RWPE1 (cell line): ENCODE results near the gene RBBP7.

ENCODE experiments used
- CTCF ChIA-PET: fragments of 350-600 bp; sonication (Branson Sonifier 250); formaldehyde crosslinking; extraction: SDS; loops from one replicate; lab custom pipeline; 2021; lab: Yijun Ruan, JAX
- POLR2A ChIA-PET: fragments of 400-600 bp; formaldehyde crosslinking; extraction: SDS; loops from one replicate; lab custom pipeline; 2020; ENCODE audit warnings: antibody characterized with exemption; ENCODE audit not compliant: low non-redundant PET; lab: Yijun Ruan, JAX
- DNase-seq: peaks from one replicate; pipeline ENCODE4 v3.0.0; 2012; ENCODE audit warnings: low spot score
- H3K27ac ChIP-seq: fragments of 450-650 bp; 2 replicates; pipeline ENCODE4 v1.5.1; 2017
- TF ChIP-seq, protein P1 (sequence below): fragments of 450-650 bp; conservative IDR thresholded peaks from 2 replicates; pipeline ENCODE4 v1.5.1; 2017; ENCODE audit warnings: low read depth, mild to moderate bottlenecking

Gene RBBP7

DNA sequence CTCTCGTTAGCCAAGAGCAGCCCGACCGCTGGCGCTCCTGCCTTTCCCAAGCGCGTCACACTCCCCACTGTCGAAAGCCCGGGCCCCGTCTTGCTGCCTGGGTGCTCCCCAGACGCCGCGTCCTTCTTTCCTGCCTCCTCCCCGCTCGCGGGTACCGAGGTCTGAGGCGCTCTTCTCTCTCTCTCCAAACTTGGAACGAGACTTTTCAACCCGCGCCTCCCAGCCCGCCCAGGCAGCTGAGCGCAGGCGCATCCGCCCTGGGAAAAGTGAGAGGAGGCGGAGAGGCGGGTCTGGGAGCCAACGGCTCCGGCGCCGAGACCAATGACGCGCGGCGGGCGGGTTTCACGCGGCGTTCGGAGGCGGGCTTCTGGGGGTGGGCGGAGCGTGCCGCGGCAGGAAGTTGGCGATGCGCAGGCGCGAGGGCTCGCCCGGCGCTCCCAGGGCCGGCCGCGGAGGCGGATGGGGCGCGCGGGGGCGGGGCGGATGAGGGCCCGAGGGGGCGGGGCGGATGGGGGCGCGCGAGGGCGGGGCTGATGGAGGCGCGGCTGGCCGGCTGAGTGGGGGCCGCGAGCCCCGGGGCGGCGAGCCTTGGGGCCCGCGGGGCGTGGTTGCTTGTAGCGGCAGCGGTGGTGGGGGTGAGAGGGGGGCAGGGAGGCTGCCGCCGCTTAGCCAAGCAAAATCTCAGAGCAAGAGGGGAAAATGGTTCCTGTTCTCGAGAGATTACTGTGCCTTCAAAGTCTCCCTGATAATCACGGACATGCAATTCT lies at the start of gene RBBP7:
Gene RBBP7 (minus strand): TSS at position 268 of the 767 bp plus-strand sequence. CDS start 309 bp downstream, outside the sequence.
- TF ChIP-seq, protein P1, sequence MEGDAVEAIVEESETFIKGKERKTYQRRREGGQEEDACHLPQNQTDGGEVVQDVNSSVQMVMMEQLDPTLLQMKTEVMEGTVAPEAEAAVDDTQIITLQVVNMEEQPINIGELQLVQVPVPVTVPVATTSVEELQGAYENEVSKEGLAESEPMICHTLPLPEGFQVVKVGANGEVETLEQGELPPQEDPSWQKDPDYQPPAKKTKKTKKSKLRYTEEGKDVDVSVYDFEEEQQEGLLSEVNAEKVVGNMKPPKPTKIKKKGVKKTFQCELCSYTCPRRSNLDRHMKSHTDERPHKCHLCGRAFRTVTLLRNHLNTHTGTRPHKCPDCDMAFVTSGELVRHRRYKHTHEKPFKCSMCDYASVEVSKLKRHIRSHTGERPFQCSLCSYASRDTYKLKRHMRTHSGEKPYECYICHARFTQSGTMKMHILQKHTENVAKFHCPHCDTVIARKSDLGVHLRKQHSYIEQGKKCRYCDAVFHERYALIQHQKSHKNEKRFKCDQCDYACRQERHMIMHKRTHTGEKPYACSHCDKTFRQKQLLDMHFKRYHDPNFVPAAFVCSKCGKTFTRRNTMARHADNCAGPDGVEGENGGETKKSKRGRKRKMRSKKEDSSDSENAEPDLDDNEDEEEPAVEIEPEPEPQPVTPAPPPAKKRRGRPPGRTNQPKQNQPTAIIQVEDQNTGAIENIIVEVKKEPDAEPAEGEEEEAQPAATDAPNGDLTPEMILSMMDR = no peak
- DNase-seq = peak; percentile 81
- POLR2A ChIA-PET = no interaction called here
- H3K27ac ChIP-seq = peak within 1 kb of the TSS; percentile 91
- CTCF ChIA-PET = interaction anchor here (0.7 kb wide), 1 partner anchor 15 kb away, joined by 4 read pairs; no protein-coding TSS in a partner anchor

DNA sequence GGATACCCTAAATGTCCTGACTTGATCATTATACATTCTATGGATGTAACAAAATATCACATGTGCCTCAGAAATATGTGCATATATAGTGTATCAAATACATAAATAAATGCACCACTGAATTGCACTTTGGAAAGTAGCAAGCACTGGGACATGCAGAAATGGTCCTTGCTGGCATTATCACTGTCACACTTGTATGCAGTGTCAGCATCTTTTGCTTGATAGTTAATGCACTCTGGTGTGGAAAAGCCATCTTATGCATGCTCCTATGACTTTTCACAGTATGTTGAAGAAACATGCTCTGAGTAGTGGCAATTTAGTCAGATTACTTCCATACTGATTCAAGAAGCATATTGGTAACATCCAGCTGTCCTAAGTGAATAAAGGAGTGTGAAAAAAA lies 48.8 kb upstream of the RBBP7 start:
- CTCF ChIA-PET = no interaction called here
- POLR2A ChIA-PET = no interaction called here
- TF ChIP-seq, protein P1 = no peak
- no peak for DNase-seq
- H3K27ac ChIP-seq = no peak overlapping the region

DNA sequence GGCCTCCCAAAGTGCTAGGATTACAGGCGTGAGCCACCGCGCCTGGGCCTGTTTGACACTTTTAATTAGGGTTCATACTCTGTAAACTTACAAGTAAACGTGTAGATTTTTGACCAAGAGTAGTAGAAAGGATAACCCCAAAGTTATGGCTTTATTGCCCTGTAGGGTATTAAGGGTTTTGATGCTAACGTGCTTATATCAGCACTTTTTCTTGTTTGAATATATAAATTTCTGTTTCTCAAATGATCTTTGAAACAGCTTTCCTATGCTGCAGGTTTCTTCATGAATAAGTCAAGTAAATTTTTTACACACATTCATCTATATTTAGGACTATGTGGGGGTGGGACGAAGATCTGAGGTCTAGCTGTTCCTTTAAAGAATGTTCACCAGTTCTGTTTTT lies 47.0 kb upstream of the RBBP7 start:
- H3K27ac ChIP-seq = no peak overlapping the region
- TF ChIP-seq, protein P1 = no peak
- no peak for DNase-seq
- ChIA-PET POLR2A (no interaction called here), CTCF (no interaction called here)

DNA sequence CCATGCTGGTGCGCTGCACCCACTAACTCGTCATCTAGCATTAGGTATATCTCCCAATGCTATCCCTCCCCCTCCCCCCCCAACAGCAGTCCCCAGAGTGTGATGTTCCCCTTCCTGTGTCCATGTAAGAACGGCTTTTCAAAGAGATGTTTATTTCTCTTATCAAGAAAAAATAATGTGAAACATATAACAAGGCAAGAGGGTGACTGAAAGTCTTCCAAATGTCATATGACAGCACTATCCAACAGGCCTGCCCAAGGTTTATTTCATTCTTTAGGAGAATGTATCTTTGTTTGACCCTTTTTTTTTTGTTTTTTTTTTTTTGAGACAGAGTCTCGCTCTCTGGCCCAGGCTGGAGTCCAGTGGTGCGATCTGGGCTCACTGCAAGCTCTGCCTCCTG lies 46.4 kb upstream of the RBBP7 start:
- POLR2A ChIA-PET = no interaction called here
- H3K27ac ChIP-seq = no peak overlapping the region
- TF ChIP-seq, protein P1 = no peak
- DNase-seq = no peak
- CTCF ChIA-PET = no interaction called here

DNA sequence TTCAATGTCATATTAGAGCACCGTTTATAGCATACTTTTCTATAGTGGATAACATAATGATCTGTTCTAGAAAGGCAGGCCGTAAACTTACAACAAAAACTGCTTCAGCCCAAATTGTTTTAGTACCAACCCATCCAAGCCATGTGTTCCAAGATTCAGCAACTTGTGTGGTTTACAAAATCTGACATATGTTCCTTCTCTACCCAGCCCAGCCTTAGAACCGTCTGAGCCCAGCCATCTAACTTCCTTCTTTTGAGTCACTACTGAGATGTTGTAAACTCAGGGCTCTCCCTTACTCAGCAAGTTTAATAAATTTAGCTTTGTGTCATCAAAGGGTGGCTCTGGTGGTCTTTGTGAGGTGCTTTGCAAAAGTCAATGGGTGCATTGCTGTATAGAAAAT lies 43.9 kb upstream of the RBBP7 start:
- H3K27ac ChIP-seq = no peak overlapping the region
- no peak for DNase-seq
- TF ChIP-seq, protein P1 = no peak
- POLR2A ChIA-PET = no interaction called here
- CTCF ChIA-PET = no interaction called here

DNA sequence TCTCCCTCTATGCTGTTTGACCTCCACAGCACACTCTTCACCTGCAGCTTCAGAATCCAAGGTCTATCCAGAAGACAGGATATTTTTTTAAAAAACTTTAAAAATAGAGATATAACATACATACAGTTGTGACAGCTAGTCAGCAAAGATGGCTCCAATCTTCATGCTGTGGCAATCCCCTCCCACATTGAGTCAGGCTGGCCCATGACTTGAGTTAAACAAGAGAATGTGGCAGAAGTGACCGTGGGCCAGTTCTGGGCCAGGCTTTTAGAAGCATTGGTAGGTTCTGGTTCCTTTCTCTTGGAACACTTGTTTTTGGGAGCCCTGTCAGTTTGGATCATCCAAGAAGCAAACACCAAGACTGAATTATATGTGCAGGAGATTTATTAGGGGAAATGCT lies 40.2 kb upstream of the RBBP7 start:
- CTCF ChIA-PET = interaction anchor here (0.6 to 1.5 kb wide), 2 partner anchors 18 to 342 kb away, joined by 3 read pairs; no protein-coding TSS in a partner anchor
- H3K27ac ChIP-seq = no peak overlapping the region
- no peak for DNase-seq
- TF ChIP-seq, protein P1 = no peak
- POLR2A ChIA-PET = no interaction called here
